Measurements from ENCODE around the gene KANK3. TPM values are rescaled to one million over a fixed set of nuclear protein-coding genes. Genes with fewer than 3 reads are reported as not detected.

KANK3 gene
- total and polyA plus RNA-seq, 2 of the 8 experiments (the other 6 are each of a cell fraction or from before 2014, with no cell fraction given), result 2.5 to 4.2 TPM

- TF ChIP-seq CREB1 (IDR thresholded peaks at IDR 0.05) (peak; percentile 50), KDM4A (IDR thresholded peaks at IDR 0.05; ENCODE audit: low read depth, low read length, severe bottlenecking) (peak; percentile 97), PHF8 (conservative IDR thresholded peaks at IDR 0.05; ENCODE audit: low read depth, low read length) (peak; percentile 49; the same call in 1 of the 2 replicates), SP2 (IDR thresholded peaks at IDR 0.05; ENCODE audit: low read length) (peak; percentile 67), TEAD4 (IDR thresholded peaks at IDR 0.05; ENCODE audit: low read depth, low read length) (peak; percentile 96)
Observed at GRCh38 chr19:8342684-8343482, at the start of gene KANK3 (continued).
